ENCODE results near the gene EGLN2.
"Not testable (repeated sequence)": the region's sequence is repeated elsewhere in the genome, so short reads cannot be mapped to it uniquely, and the experiment has no call there.

Gene EGLN2

DNA sequence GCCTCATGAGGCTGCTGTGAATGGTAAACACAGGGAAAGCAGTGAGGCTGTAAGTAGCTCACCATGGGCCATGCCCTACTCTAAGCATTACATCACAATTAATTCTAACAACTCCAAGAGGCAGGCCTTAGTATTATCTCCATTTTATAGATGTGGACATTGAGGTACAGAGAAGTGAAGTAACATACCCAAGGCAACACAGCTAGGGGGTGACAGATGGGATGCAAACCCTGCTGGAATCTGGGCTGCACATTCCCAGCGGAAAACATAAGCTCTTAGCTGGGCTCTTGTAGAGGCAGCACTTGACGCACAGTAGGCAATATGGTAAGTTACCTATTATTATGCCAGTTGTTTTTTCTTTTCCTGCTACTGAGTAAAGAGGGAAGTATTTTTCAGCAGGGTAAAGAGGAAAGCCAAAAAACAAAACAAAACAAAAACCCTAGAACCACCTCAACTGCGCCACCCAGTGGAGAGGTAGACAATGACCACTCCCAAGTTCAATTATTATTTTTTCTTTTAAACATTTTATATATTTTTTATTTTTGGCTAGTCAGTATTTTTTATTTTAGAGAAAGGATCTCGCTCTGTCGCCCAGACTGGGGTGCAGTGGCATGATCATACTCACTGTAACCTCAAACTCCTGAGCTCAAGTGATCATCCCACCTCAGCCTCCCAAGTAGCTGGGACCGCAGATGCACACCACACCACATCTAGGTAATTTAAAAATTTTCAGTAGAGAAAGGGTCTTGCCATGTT, 20.7 kb downstream of the EGLN2 start:
- peak; percentile 20 for DNase-seq

- no peak for DNase-seq
These were observed 23.2 kb downstream of the EGLN2 start for GRCh38 chr19:40822161-40822560.

DNA sequence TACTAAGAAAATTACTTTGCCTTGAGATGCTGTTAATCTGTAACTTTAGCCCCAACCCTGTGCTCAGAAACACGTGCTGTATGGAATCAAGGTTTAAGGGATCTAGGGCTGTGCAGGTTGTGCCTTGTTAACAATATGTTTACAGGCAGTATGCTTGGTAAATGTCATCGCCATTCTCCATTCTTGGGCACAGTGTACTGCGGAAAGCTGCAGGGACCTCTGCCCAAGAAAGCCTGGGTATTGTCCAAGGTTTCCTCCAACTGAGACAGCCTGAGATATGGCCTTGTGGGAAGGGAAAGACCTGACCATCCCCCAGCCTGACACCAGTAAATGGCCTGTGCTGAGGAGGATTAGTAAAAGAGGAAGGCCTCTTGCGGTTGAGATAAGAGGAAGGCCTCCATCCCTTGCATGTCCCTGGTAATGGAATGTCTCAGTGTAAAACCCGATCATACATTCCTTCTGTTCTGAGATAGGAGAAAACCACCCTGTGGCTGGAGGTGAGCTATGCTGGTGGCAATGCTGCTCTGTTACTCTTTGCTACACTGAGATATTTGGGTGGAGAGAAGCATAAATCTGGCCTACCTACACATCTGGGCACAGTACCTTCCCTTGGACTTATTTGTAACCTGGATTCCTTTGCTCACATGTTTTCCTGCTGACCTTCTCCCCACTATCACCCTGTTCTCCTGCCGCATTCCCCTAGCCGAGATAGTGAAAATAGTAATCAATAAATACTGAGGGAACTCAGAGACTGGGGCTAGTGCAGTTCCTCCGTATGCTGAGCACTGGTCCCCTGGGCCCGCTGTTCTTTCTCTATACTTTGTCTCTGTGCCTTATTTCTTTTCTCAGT, 23.9 kb downstream of the EGLN2 start:
- DNase-seq = not testable (repeated sequence)

DNA sequence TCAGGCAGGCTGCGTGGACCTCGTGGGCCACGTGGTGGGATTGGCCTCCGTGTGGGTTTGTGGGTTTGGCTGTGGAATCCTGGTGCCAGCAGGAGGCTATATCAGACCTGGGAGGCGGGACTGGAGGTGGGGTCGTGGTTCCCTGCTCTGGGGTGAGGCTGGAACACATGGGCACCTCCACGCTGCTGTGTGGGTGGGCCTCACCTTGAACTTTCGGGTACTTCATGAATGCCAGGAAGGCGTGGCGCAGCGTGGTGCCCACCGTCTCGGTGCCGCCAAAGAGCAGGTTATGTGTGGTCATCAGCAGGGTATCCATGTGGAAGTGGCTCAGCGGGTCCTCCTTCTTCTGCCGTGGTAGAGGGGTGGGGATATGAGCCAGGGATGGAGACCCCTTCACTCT, 25.9 kb downstream of the EGLN2 start:
- not testable (repeated sequence) for DNase-seq

GRCh38 chr19:40825460-40826095, 26.6 kb downstream of the EGLN2 start:
- DNase-seq = not testable (repeated sequence)

DNA sequence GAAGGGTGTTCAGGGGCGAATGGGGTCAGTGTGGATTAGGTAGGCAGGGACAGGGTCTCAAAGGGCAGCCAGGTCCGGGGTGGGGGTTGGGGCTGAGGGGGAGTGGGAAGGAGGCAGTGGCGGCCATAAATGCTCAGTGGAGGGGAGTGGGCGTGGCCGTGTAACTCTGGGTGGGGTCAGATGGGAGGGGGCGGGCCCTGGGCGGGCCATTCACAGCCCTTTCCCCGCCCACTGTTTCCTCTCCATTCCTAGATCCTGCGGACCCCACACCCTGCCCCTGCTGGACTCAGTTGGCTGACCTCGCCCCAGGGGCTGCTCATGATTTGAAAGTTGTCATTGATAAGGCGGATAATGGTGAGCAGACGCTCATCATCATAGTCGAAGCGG, 27.3 kb downstream of the EGLN2 start:
- not testable (repeated sequence) for DNase-seq

DNA sequence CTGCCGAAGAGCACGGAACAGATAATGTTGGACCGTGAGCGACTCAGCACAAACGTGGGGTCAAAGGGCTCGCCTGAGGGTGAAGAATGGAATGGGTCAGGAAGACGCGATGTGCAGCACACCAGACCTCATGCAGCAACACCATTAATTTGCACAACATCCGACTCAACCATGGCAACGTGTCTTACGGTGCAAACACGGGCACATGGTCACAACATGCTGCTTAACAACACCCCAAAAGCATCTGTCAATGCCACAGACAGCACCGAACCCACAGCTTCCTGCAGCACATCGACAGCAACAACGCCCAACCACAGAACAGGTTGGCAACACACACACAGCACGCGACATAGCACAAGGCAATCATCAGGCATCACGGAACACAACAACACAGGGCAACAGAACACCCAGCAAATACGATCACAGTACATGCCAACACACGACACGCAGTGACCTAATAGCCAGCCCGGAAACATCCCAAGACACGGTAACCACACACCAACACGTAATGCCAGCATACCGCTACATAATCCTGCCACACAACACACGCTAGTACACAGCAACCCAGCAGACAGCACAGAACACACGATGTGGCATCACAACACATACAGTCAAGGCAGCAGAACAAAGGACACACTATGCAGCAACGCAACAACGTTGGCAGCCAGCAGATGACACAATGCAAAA, 27.9 kb downstream of the EGLN2 start:
- DNase-seq = not testable (repeated sequence)

- DNase-seq = no peak
These were observed 28.6 kb downstream of the EGLN2 start for GRCh38 chr19:40827386-40828247.

DNA sequence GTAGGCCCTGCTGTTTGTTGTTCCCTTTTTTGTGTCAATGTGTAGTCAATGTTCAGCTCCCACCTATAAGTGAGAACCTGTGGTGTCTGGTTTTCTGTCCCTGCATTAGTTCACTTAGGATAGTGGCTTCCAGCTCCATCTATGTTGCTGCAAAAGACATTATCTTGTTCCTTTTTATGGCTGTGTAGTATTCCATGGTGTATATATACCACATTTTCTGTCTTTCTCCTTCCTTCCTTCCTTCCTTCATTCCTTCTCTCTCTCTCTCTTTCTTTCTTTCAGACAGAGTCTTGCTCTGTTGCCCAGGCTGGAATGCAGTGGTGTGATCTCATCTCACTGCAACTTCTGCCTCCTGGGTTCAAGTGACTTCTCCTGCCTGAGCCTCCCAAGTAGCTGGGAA, 30.2 kb downstream of the EGLN2 start:
- no peak for DNase-seq

DNA sequence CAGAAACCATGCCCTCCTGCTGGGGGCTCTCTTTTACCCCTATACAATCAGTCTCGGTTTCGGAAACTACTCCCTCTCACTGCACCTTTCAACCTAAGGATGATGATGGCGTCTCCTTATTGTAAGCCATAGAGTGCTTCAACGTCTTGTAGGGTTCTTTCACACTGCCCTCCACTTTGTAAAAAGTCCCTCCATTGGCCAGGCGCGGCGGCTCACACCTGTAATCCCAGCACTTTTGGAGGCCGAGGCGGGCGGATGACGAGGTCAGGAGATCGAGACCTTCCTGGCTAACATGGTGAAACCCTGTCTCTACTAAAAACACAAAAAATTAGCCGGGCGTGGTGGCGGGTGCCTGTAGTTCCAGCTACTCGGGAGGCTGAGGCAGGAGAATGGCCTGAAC, 31.8 kb downstream of the EGLN2 start:
- not testable (repeated sequence) for DNase-seq

- peak; percentile 38 for DNase-seq
These were observed 32.8 kb downstream of the EGLN2 start for GRCh38 chr19:40831502-40832430.

DNA sequence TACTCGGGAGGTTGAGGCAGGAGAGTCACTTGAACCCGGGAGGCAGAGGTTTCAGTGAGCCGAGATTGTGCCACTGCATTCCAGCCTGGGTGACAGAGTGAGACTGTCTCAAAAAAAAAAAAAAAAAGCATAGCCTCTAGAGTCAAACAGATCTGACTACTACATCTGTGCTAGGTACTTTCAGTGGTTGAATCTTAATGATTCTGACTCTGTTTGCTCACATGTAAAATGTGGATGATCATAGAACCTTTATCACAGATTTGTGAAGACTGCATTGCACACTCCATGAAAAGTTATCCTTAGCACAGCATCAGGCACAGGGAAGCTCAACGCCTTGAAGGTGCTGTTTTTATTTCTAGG, 33.4 kb downstream of the EGLN2 start:
- not testable (repeated sequence) for DNase-seq

- DNase-seq = not testable (repeated sequence)
These were observed 34.9 kb downstream of the EGLN2 start for GRCh38 chr19:40833728-40834533.

DNA sequence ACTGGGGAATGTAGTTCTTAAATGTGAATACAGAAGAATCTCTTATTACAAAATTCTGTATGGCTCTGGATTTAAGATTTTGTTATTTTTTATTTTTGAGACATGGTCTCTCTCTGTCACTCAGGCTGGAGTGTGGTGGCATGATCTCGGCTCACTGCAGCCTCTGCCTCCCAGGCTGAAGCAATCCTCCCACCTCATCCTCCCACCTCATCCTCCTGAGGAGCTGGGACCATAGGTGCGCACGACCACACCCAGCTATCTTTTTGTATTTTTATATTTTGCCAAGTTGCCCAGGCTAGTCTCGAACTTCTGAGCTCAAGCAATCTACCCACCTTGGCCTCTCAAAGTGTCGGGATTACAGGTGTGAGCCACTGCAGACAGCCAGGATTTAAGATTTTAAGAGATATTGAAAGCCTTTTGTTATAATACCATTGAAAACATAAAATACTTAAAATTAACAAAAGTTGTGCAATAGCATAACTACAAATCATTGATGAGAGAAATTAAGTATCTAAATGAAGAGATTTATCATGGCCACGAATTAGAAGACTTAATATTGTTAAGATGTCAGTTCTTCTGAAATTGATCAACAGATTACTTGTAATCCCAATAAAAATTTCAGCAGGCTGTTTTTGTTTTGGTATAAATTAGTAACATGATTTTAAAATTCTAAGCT, 37.9 kb downstream of the EGLN2 start:
- DNase-seq = no peak

DNA sequence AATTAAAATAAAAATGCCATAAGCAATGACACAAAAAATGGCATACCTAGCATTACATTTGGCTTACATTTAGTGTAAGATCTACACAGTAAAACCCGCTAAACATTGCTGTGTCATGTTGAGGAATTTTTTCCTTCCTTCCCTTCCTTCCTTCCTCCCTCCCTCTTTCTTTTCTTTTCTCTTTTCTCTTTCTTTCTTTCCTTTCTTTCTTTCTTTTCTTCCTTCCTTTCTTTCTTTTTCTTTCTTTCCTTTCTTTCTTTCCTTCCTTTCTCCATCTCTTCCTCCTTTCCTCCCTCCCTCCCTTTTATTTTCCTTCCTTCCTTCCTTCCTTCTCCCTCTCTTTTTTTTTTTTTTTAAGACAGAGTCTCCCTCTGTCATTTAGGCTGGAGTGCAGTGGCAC, 39.5 kb downstream of the EGLN2 start:
- DNase-seq = not testable (repeated sequence)

GRCh38 chr19:40842012-40842411, 43.0 kb downstream of the EGLN2 start:
- DNase-seq = not testable (repeated sequence)

GRCh38 chr19:40842997-40843652, 44.1 kb downstream of the EGLN2 start:
- DNase-seq = not testable (repeated sequence)

GRCh38 chr19:40843653-40844052, 44.7 kb downstream of the EGLN2 start:
- DNase-seq = not testable (repeated sequence)

DNA sequence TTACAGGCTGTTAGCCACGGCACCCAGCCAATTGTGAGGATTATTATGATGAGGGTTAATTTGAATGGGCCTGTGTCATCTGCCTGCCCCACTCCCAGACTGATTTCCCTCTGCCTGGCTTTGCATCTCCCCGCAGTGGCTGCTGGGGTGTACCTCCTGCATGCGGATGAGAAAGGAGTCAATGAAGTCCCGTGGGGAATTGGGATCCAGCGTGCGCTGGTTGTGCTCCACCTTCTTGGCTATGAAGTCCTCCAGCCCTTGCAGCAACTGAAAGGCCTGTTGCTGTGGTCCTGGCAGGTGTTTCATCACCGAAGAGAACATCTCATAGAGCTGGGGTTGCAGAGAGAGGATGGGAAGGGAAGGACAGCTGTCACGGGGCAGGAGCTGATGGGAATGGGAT, 47.7 kb downstream of the EGLN2 start:
- not testable (repeated sequence) for DNase-seq
